Measurements from ENCODE around the gene MSI2.

DNA sequence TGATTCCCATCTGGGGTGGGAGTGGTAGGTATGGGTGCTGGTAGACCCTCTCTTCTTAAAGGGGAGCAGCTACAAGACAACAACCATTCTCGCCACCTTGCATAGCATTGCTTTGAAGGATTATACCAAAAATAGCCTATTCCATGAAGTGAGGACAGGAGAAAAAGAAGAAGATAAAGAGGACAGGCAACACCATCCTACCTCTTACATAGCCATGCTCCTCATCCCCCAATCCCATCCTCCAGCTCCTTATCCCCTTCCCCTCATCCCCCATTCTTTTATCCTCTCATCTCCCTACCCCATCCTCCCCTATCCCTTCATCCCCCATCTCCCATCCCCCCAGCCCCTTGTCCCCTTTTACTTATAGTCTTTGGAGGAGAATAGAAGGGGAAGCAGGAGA is 459.7 kb downstream of the MSI2 start:
- TF ChIP-seq, protein P1, sequence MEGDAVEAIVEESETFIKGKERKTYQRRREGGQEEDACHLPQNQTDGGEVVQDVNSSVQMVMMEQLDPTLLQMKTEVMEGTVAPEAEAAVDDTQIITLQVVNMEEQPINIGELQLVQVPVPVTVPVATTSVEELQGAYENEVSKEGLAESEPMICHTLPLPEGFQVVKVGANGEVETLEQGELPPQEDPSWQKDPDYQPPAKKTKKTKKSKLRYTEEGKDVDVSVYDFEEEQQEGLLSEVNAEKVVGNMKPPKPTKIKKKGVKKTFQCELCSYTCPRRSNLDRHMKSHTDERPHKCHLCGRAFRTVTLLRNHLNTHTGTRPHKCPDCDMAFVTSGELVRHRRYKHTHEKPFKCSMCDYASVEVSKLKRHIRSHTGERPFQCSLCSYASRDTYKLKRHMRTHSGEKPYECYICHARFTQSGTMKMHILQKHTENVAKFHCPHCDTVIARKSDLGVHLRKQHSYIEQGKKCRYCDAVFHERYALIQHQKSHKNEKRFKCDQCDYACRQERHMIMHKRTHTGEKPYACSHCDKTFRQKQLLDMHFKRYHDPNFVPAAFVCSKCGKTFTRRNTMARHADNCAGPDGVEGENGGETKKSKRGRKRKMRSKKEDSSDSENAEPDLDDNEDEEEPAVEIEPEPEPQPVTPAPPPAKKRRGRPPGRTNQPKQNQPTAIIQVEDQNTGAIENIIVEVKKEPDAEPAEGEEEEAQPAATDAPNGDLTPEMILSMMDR (IDR thresholded peaks at IDR 0.05), result no peak
- TF ChIP-seq POLR2A (IDR thresholded peaks at IDR 0.05), result no peak

Data from right lobe of liver (tissue), 4 donors.